ENCODE results near the gene CMYA5. TPM values are rescaled to one million over a fixed set of nuclear protein-coding genes. Genes with fewer than 3 reads are reported as not detected.
"Not testable (repeated sequence)": the region's sequence is repeated elsewhere in the genome, so short reads cannot be mapped to it uniquely, and the experiment has no call there.

CMYA5 gene
- 0.27 TPM for total RNA-seq

- DNase-seq (ENCODE audit: low read depth in 2 of 3, low spot score in 2 of 3): no peak
These were observed at the start of gene CMYA5 for GRCh38 chr5:79689541-79690466. CMYA5 (plus strand) TSS chr5:79689836; CDS start chr5:79689908, 72 bp downstream.

- no peak for DNase-seq (ENCODE audit: low read depth in 2 of 3, low spot score in 2 of 3)
These were observed 49.0 kb upstream of the CMYA5 start for GRCh38 chr5:79640571-79641055.

GRCh38 chr5:79641414-79641813 is 48.2 kb upstream of the CMYA5 start:
- DNase-seq (ENCODE audit: low read depth in 2 of 3, low spot score in 2 of 3): no peak

GRCh38 chr5:79642210-79642609 is 47.4 kb upstream of the CMYA5 start:
- DNase-seq (ENCODE audit: low read depth in 2 of 3, low spot score in 2 of 3): no peak

- no peak for DNase-seq (ENCODE audit: low read depth in 2 of 3, low spot score in 2 of 3)
These were observed 35.8 kb upstream of the CMYA5 start for GRCh38 chr5:79653843-79654242.

- DNase-seq (ENCODE audit: low read depth in 2 of 3, low spot score in 2 of 3): no peak
These were observed 26.4 kb upstream of the CMYA5 start for GRCh38 chr5:79663212-79663611.

- no peak for DNase-seq (ENCODE audit: low read depth in 2 of 3, low spot score in 2 of 3)
These were observed 22.9 kb upstream of the CMYA5 start for GRCh38 chr5:79666758-79667157.

- no peak for DNase-seq (ENCODE audit: low read depth in 2 of 3, low spot score in 2 of 3)
These were observed 17.2 kb upstream of the CMYA5 start for GRCh38 chr5:79672392-79672791.

GRCh38 chr5:79676354-79676753 is 13.3 kb upstream of the CMYA5 start:
- not testable (repeated sequence) for DNase-seq (ENCODE audit: low read depth in 2 of 3, low spot score in 2 of 3)

GRCh38 chr5:79682102-79682501 is 7.5 kb upstream of the CMYA5 start:
- DNase-seq (ENCODE audit: low read depth in 2 of 3, low spot score in 2 of 3): not testable (repeated sequence)

GRCh38 chr5:79684782-79685181 is 4.9 kb upstream of the CMYA5 start:
- DNase-seq (ENCODE audit: low read depth in 2 of 3, low spot score in 2 of 3): no peak

GRCh38 chr5:79685627-79686026 is 4.0 kb upstream of the CMYA5 start:
- no peak for DNase-seq (ENCODE audit: low read depth in 2 of 3, low spot score in 2 of 3)

- DNase-seq (ENCODE audit: low read depth in 2 of 3, low spot score in 2 of 3): no peak
These were observed 2.8 kb upstream of the CMYA5 start for GRCh38 chr5:79686799-79687198.

GRCh38 chr5:79687889-79688288 is 1.7 kb upstream of the CMYA5 start:
- no peak for DNase-seq (ENCODE audit: low read depth in 2 of 3, low spot score in 2 of 3)

- DNase-seq (ENCODE audit: low read depth in 2 of 3, low spot score in 2 of 3): no peak
These were observed 1.4 kb downstream of the CMYA5 start for GRCh38 chr5:79691007-79691406.

- no peak for DNase-seq (ENCODE audit: low read depth in 2 of 3, low spot score in 2 of 3)
These were observed 3.0 kb downstream of the CMYA5 start for GRCh38 chr5:79692596-79692995.

- no peak for DNase-seq (ENCODE audit: low read depth in 2 of 3, low spot score in 2 of 3)
These were observed 4.5 kb downstream of the CMYA5 start for GRCh38 chr5:79694183-79694582.

- no peak for DNase-seq (ENCODE audit: low read depth in 2 of 3, low spot score in 2 of 3)
These were observed 5.0 kb downstream of the CMYA5 start for GRCh38 chr5:79694652-79695051.

GRCh38 chr5:79695526-79695925 is 5.9 kb downstream of the CMYA5 start:
- DNase-seq (ENCODE audit: low read depth in 2 of 3, low spot score in 2 of 3): no peak

- DNase-seq (ENCODE audit: low read depth in 2 of 3, low spot score in 2 of 3): peak in 1 of 3 donors; percentile 5
These were observed 7.9 kb downstream of the CMYA5 start for GRCh38 chr5:79697222-79698170.

GRCh38 chr5:79699763-79700400 is 10.2 kb downstream of the CMYA5 start:
- DNase-seq (ENCODE audit: low read depth in 2 of 3, low spot score in 2 of 3): no peak
